Measurements from ENCODE around the gene SNAP29.

DNA sequence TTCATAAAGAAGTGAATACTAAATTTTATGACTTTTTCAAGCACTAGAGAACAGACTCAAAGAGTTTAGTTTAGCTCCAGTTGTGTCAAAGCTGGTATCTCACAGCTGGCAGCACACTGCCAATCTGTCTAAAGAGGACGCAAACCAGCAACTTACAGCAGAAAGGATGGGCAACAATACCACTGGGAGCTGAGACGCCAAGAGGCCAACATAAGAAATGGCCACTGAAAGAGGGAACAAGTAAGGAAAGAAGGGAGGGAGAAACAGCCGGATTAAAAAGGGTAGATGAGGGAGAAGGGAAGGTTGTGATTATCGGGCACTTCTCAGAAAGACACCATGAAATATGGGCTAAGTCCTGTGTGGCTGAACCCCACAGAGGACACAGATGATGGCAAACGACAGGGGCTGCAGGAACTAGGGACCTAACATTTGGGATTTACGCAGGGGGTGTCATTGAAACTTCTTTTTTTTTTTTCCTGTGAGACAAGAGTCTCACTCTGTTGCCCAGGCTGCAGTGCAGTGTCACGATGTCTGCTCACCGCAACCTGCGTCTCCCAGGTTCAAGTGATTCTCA lies 43.2 kb upstream of the SNAP29 start:
- TF ChIP-seq POLR2A (IDR thresholded peaks at IDR 0.05), result no peak
- TF ChIP-seq POLR2AphosphoS5 (IDR thresholded peaks at IDR 0.05), result no peak
- TF ChIP-seq, protein P1, sequence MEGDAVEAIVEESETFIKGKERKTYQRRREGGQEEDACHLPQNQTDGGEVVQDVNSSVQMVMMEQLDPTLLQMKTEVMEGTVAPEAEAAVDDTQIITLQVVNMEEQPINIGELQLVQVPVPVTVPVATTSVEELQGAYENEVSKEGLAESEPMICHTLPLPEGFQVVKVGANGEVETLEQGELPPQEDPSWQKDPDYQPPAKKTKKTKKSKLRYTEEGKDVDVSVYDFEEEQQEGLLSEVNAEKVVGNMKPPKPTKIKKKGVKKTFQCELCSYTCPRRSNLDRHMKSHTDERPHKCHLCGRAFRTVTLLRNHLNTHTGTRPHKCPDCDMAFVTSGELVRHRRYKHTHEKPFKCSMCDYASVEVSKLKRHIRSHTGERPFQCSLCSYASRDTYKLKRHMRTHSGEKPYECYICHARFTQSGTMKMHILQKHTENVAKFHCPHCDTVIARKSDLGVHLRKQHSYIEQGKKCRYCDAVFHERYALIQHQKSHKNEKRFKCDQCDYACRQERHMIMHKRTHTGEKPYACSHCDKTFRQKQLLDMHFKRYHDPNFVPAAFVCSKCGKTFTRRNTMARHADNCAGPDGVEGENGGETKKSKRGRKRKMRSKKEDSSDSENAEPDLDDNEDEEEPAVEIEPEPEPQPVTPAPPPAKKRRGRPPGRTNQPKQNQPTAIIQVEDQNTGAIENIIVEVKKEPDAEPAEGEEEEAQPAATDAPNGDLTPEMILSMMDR (IDR thresholded peaks at IDR 0.05), result no peak
- TF ChIP-seq EP300 (IDR thresholded peaks at IDR 0.05), result no peak
